Epithelial cell of prostate (primary cell): Measurements from ENCODE around the gene GAR1.
"Not testable (repeated sequence)": the region's sequence is repeated elsewhere in the genome, so short reads cannot be mapped to it uniquely, and the experiment has no call there.

Source experiments
- DNase-seq: peaks from one replicate; pipeline ENCODE4 v3.0.0-alpha.2; 2011; ENCODE audit warnings: low read depth, low spot score
- H3K27ac ChIP-seq: fragments of 450-650 bp; 2 replicates; pipeline ENCODE4 v1.5.1; 2017; ENCODE audit warnings: mild to moderate bottlenecking

The GAR1 gene

DNA sequence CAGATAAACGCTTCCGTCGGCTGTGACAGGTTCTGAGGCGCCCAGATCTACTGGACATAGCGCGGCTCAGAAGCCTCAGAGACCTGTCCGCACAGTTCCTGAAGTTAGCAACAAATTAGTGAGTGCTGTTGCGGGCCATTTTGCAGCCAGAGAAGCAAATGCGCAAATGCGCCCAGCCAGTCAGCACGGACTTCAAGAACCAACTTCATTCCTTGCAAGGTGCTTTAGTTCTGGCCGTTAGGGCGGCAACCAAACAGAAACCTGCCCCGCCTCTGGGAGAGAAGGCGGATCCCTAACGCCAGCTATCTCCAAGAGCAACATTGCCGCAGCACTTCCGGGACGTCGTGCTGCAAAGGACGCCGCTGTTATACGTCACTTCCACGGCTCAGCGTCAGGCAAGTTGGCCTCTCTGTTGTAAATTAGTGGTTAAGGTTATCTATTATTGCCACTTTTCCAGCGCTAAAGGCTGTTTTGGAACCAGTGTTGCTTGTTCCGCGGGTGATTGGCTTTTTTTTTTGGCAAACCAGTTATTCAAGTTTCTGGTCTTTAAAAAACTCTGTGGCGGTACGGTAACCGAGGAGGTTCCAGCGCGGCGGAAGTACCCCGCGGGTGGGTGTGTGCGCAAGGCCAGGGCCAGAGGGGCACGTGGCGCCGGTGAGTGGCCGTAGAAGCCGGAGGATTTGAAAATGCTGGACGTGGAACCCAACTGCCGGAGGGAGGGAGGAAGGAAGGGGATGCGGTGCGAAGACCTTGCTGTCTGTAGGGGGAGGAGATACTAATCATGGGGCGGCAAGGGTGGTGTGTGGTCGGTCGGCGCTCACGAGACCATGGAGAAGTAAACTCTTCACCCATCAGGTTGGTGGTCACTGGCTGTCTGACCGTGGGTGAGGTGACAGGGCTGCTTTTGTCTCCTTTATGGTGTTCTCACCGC is at the start of gene GAR1:
Gene GAR1, plus strand, starts transcription at position 612 of the 931 bp plus-strand sequence. CDS start 403 bp downstream, outside the sequence.
- peak; percentile 86 for DNase-seq
- H3K27ac ChIP-seq, result peak within 1 kb of the TSS; percentile 86

DNA sequence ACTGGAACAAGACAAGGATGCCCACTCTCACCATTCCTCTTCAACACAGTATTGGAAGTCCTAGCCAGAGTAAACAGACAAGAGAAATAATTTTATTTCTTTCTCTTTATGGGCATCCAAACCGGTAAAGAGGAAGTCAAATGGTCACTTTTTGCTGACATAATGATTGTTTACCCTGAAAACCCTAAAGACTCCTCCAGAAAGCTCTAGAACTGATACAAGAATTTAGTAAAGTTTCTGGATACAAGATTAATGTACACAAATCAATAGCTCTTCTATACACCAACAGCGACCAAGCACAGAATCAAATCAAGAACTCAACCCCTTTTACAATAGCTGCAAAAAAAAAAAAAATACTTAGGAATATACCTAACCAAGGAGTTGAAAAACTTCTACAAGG is 33.5 kb upstream of the GAR1 start:
- not testable (repeated sequence) for H3K27ac ChIP-seq, DNase-seq

DNA sequence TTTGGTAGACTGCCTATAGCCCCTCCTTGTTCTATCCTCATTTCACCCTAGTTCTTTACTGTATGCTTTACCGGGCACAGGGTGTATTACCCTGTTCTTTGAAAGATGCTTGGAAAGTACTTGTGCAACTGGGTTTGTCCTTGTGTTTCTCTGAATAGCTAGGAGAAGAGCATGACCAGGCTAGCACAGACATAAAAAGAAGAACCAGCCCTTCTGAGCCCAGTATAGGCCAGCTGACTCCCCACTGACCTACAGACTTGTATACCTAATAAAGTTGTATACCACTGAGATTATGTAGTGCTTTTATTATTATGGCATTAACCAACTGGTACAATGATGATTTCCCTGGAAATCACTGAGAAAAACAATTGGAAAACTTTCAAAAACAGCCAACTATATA is 28.7 kb upstream of the GAR1 start:
- no peak overlapping the region for H3K27ac ChIP-seq
- DNase-seq, result no peak

DNA sequence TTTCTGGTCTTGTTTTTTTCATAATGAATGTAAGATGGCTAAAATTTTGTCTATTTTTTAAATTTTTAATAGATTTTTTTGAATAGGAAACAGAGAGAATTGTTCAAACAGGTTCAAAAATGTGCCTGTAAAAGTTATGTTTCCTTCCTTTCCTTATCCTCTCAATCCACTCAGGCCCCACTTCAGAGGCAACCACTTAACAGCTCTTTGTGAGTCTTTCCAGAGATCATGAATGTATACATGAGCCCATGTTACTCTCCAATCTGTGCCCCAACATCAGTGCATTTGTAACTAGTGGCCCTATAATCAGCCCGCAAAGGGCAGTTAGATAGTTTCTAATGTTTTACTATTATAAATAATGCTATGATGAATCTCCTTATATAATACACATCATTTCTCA is 27.8 kb upstream of the GAR1 start:
- H3K27ac ChIP-seq, result no peak overlapping the region
- no peak for DNase-seq

GRCh38 chr4:109795059-109795458 is 20.5 kb upstream of the GAR1 start:
- H3K27ac ChIP-seq, result no peak overlapping the region
- DNase-seq, result no peak

DNA sequence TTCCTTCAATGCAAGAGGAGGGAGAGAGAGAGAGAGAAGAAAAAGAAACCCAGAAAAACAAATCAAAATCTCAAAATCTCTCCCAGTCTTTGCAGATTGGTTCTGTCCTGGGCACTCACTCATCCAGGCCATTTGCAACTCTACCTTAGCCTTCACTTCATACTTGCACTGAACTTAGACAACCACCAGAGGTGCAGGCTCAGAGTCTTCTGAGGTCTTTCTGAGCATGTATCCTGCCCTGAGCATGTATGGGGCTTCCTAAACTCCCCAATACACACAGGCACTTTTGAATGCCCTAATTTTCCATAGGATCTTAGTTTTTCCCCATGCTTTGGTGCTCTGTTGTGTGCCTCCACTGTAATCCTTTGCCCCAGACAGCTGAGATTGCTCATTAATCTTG is 16.7 kb upstream of the GAR1 start:
- no peak for DNase-seq
- no peak overlapping the region for H3K27ac ChIP-seq

DNA sequence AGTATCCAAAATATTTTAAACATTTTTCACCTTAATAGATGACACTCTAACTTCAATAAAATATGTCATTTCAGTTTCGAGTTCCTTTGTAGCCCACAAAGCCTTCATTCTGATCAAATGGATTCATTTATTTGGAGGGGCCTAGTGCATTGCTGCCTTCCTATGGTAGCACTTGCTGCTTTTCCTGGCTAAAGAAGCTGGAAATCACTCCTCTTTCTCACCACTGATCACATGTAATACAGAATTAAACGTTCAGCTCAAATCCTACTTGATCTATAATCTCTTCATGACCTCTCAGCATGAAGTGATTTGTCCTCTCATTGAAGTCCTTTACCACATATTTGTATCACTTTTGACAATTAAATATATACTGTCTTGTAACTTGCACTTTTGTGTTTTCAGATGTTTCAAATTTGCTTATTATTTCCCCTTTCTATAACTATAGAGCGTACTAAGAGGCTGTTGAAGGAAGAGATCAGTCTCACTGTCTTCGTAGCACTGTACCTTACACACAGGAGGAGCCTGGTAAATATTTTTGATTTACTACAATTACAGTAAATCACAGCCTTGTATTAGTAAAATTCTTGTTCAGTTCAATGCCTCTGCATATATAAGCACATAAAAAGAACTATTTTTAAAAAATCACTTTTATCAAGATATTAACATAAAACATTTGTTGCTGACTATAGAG is 14.3 kb upstream of the GAR1 start:
- DNase-seq, result no peak
- H3K27ac ChIP-seq, result no peak overlapping the region

GRCh38 chr4:109801895-109802319 is 13.7 kb upstream of the GAR1 start, which contains the start of gene CFI:
CFI (minus strand) TSS chr4:109801999; CDS start chr4:109801971, 28 bp downstream.
- no peak within 1 kb of the TSS for H3K27ac ChIP-seq
- DNase-seq, result no peak

DNA sequence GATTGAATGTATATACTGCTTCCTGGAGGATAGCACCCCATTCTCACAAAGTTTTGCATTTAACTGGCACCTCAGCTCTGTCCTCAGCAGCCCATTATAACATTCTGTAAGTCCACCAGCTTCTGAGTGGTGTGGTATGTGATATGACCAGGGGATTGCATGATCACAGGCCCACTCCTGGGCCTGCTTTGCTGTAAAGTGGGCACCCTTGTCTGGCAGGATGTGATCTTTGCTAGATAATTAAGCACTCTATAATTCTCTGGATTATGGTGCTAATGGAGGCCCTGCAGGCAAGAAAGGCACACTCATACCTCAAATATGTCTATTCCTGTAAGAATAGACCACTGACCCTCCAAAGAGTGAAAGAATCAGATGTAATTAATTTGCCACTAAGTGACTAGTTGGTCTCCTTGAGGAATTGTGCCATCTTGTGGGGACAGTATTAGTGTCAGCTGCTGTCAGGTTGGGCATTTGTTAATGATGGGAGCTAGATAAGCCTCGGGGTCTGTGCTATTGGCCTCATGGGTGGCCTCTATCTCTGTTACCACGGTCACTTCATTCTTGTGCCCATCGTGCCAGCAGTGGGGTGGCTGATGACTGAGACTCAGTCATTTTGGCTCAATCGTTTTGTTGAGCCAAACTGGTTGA is 11.5 kb upstream of the GAR1 start:
- DNase-seq, result no peak
- no peak overlapping the region for H3K27ac ChIP-seq

- no peak overlapping the region for H3K27ac ChIP-seq
- no peak for DNase-seq
Measured at GRCh38 chr4:109809655-109810054, 5.9 kb upstream of the GAR1 start.

DNA sequence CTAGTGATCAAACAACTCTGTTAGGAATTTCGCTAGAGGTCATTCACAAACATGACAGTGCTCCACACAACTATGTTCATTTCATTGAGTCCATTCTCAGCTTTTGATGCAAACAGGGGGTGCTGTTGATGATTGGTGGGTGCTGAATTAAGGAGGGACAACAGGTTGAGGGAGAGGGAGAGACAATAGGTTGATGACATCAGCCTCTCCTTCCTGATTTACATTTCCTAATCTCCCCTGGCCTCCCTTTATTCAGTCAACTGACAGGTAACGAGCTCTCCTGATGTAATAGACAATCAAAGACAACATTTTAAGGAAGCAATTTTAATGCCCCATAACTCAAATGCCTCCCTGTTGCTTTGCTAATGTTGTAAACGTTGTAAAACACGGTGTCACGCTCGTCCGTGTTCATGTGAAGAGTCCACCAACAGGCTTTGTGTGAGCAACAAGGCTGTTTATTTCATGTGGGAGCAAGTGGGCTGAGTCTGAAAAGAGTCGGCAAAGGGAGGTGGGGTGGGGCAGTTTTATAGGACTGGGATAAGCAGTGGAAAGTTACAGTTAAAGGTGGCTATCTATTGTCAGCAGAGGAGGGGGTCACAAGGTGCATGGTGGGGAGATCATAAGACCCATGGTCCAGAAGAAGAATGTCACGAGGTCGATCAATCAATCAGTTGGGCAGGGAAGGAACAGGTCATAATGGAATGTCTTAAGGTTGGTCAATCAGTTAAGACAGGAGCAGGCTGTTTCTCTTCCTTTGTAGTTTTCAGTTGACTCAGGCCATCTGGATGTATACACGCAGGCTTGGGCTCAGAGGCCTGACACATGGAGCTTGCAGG is 4.8 kb upstream of the GAR1 start:
- no peak for DNase-seq

GRCh38 chr4:109811707-109812106 is 3.9 kb upstream of the GAR1 start:
- DNase-seq, result no peak
- no peak overlapping the region for H3K27ac ChIP-seq

More for the DNA sequence above, 4.8 kb upstream of the GAR1 start:
- H3K27ac ChIP-seq, result no peak overlapping the region

- H3K27ac ChIP-seq, result peak overlapping the region; percentile 86
- DNase-seq, result no peak
Measured at GRCh38 chr4:109816082-109816442, 500 bp downstream of the GAR1 start.

- no peak for DNase-seq
- no peak overlapping the region for H3K27ac ChIP-seq
Measured at GRCh38 chr4:109816894-109817293, 1.3 kb downstream of the GAR1 start.

GRCh38 chr4:109818268-109818667 is 2.7 kb downstream of the GAR1 start:
- H3K27ac ChIP-seq, result no peak overlapping the region
- DNase-seq, result no peak

DNA sequence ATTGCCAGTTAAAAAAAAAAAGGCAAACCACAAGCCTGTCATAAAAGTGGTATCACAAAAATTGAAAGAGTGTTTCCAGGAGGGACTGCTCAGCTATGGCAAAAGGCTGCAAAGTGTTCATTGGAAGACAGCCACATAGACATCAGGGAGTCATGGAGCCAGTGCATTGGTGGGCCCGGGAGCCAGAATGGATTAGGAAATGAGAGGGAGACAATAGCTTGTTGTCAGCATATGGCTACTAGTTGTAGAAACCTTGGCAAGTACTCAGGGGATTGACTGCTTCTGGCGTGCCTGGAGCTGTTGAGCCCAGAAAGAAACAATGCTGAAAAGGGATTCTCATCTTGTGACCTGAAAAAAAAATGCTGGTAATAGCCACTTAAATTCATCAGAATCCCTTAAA is 5.0 kb downstream of the GAR1 start:
- no peak for DNase-seq
- no peak overlapping the region for H3K27ac ChIP-seq

GRCh38 chr4:109821185-109821584 is 5.6 kb downstream of the GAR1 start:
- H3K27ac ChIP-seq, result no peak overlapping the region
- no peak for DNase-seq

- H3K27ac ChIP-seq, result no peak overlapping the region
- no peak for DNase-seq
Measured at GRCh38 chr4:109826719-109827118, 11.2 kb downstream of the GAR1 start.

- DNase-seq, result no peak
- no peak within 1 kb of the TSS for H3K27ac ChIP-seq
Measured at GRCh38 chr4:109827672-109828071, 12.1 kb downstream of the GAR1 start, which contains the start of gene RRH. RRH (plus strand) TSS chr4:109827972; CDS start chr4:109828028, 56 bp downstream.

- no peak for DNase-seq
- no peak overlapping the region for H3K27ac ChIP-seq
Measured at GRCh38 chr4:109833756-109834155, 18.2 kb downstream of the GAR1 start.
